OCI-LY3 (cell line): ENCODE measurements around the gene HS1BP3.

ENCODE experiments used
- EZH2phosphoT487 ChIP-seq: fragments of 200-600 bp; shearing (Covaris generic); IDR thresholded peaks from 2 replicates; pipeline ENCODE4 v1.6.1; 2018; ENCODE audit warnings: antibody characterized with exemption, mixed run types, low read depth
- TF ChIP-seq, protein P1 (sequence below): fragments of 200-600, 300-600 bp; sonication (generic); IDR thresholded peaks from 2 replicates; pipeline ENCODE4 v1.5.1; 2014; ENCODE audit warnings: antibody characterized with exemption, low read length, low read depth

DNA sequence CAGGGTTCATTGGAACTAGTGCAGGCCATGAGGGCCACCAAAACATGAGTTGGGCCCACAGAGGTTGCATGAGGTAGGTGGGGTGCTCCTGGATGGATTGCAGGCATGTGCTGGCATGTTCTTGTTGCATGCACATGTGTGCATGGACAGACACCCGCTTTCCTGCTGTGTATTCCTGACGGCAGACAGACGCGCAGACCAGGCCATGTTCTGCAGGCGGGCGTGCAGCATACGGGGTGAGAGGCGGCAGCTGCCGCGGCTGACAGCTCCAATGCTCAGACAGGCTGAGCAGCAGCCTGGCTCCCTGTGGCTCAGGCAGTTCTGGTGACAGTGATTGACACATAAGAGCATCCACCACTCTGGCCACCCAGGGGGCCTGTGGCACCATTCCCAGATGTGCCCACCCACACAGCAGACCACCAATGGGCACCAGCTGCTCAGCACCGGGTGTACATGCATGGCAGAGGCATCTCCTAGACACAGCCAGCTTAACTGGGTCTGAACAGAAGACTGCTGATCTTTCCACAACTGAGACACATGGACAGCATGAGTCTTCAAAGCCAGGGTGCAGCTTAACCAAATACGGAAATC, 21.2 kb downstream of the HS1BP3 start:
- TF ChIP-seq, protein P1, sequence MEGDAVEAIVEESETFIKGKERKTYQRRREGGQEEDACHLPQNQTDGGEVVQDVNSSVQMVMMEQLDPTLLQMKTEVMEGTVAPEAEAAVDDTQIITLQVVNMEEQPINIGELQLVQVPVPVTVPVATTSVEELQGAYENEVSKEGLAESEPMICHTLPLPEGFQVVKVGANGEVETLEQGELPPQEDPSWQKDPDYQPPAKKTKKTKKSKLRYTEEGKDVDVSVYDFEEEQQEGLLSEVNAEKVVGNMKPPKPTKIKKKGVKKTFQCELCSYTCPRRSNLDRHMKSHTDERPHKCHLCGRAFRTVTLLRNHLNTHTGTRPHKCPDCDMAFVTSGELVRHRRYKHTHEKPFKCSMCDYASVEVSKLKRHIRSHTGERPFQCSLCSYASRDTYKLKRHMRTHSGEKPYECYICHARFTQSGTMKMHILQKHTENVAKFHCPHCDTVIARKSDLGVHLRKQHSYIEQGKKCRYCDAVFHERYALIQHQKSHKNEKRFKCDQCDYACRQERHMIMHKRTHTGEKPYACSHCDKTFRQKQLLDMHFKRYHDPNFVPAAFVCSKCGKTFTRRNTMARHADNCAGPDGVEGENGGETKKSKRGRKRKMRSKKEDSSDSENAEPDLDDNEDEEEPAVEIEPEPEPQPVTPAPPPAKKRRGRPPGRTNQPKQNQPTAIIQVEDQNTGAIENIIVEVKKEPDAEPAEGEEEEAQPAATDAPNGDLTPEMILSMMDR = no peak
- TF ChIP-seq EZH2phosphoT487 = no peak
